Heart left ventricle (tissue), 13 donors: ENCODE results near the gene PRKCSH.

Experiments
- POLR2A ChIP-seq, 2 donors: fragments of 450-650 bp; IDR thresholded peaks; one replicate each; pipeline ENCODE4 v1.6.1; 2017; ENCODE audit warnings: antibody characterized with exemption in 2 of 2, mild to moderate bottlenecking in 2 of 2, moderate library complexity in 2 of 2
- TF ChIP-seq, protein P1 (sequence below), 12 donors: fragments of 200-600 bp; sonication (generic) in 4 of 12; IDR thresholded peaks; one replicate each; pipeline versions ENCODE4 v1.5.0 to v1.8.0; 2018 to 2022; ENCODE audit warnings: antibody characterized with exemption in 12 of 12, mild to moderate bottlenecking in 5 of 12
- donor health status: ischemic (EF 13 %, LVEDD 7.1; RV severe dilation, severe dysfunction).
- donor health status: DM: no; HTN: yes; CAD: no.
- donor health status: DM: no; HTN: no; CAD: no.
- donor health status: ischemic (EF 25% LVEDD 6.9; RV normal size, moderate dysfunction).
- donor health status: ischemic (EF 25% LVEDD 5.7; RV mildly dilated, moderate dysfunction).
- donor health status: ischemic (EF 35%, LVEDD 5.7; RV mildly dilated, moderate dysfunction).
- donor health status: nonischemic (EF 11% LVEDD 7.7; RV severe dilation, severe dysfunction).
- donor health status: DM: yes; HTN: yes; CAD: no.
- donor health status: PGD.
- donor health status: ischemic (EF 29% LVEDD 5.4; RV normal size, mild dysfunction).
- donor health status: nonischemic (EF 23%, LVEDD 6.1; RV moderate dilation, normal function).

GRCh38 chr19:11448923-11449554, 13.6 kb downstream of the PRKCSH start:
- TF ChIP-seq, protein P1, sequence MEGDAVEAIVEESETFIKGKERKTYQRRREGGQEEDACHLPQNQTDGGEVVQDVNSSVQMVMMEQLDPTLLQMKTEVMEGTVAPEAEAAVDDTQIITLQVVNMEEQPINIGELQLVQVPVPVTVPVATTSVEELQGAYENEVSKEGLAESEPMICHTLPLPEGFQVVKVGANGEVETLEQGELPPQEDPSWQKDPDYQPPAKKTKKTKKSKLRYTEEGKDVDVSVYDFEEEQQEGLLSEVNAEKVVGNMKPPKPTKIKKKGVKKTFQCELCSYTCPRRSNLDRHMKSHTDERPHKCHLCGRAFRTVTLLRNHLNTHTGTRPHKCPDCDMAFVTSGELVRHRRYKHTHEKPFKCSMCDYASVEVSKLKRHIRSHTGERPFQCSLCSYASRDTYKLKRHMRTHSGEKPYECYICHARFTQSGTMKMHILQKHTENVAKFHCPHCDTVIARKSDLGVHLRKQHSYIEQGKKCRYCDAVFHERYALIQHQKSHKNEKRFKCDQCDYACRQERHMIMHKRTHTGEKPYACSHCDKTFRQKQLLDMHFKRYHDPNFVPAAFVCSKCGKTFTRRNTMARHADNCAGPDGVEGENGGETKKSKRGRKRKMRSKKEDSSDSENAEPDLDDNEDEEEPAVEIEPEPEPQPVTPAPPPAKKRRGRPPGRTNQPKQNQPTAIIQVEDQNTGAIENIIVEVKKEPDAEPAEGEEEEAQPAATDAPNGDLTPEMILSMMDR (IDR thresholded peaks at IDR 0.05), result no peak
- no peak for TF ChIP-seq POLR2A (IDR thresholded peaks at IDR 0.05)
